Lower leg skin (tissue), 3 donors: ENCODE data around the gene DDX6.

ENCODE experiments used
- POLR2A ChIP-seq, 2 donors: fragments of 450-650 bp; IDR thresholded peaks; one replicate each; pipeline ENCODE4 v1.6.1; 2016 to 2017; ENCODE audit warnings: antibody characterized with exemption in 2 of 2, mild to moderate bottlenecking in 1 of 2, moderate library complexity in 1 of 2
- TF ChIP-seq, protein P1 (sequence below), 3 donors: fragments of 450-650 bp; IDR thresholded peaks; one replicate each; pipeline ENCODE4 v1.5.1; 2016; ENCODE audit warnings: antibody characterized with exemption in 3 of 3, mild to moderate bottlenecking in 3 of 3, moderate library complexity in 2 of 3

DNA sequence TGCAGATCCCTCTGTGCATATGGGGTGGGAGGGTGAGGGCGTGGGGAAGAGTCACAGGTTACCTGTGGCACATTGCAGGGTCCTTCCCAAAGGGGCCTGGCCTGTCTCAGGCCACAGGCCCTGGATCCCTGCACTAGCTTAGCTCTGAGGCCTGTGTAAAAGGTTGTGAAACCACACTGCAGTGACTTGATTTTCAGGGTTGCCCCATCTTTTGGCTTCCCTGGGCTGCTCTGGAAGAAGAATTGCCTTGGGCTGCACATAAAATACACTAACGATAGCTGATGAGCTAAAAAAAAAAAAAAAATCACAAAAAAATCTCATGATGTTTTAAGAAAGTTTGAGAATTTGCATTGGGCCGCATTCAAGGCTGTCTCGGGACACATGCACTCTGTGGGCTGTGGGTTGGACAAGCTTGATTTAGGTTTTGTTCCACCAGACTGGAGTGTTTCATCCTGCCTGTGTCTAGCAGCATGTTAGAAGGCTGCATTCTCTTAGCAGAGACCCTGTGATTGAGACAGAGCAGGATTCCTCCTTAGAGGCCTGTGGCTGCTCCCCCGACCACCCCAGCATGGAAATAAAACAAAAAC lies 75.6 kb downstream of the DDX6 start:
- TF ChIP-seq, protein P1, sequence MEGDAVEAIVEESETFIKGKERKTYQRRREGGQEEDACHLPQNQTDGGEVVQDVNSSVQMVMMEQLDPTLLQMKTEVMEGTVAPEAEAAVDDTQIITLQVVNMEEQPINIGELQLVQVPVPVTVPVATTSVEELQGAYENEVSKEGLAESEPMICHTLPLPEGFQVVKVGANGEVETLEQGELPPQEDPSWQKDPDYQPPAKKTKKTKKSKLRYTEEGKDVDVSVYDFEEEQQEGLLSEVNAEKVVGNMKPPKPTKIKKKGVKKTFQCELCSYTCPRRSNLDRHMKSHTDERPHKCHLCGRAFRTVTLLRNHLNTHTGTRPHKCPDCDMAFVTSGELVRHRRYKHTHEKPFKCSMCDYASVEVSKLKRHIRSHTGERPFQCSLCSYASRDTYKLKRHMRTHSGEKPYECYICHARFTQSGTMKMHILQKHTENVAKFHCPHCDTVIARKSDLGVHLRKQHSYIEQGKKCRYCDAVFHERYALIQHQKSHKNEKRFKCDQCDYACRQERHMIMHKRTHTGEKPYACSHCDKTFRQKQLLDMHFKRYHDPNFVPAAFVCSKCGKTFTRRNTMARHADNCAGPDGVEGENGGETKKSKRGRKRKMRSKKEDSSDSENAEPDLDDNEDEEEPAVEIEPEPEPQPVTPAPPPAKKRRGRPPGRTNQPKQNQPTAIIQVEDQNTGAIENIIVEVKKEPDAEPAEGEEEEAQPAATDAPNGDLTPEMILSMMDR (IDR thresholded peaks at IDR 0.05): no peak
- no peak for TF ChIP-seq POLR2A (IDR thresholded peaks at IDR 0.05)
